Astrocyte of the spinal cord (primary cell): ENCODE results near the gene SPPL2C.

Experiments
- DNase-seq: peaks from one replicate; pipeline ENCODE4 v3.0.0; 2011; ENCODE audit warnings: low read depth, low spot score
- H3K4me3 ChIP-seq: 2 replicates; pipeline ENCODE4 v1.5.1; 2011; ENCODE audit warnings: low read depth, mild to moderate bottlenecking, low read length, moderate library complexity
- CTCF ChIP-seq: IDR thresholded peaks from 2 replicates; pipeline ENCODE4 v1.5.1; 2012; ENCODE audit warnings: low read depth, mild to moderate bottlenecking, low read length, inconsistent platforms
- in situ Hi-C: cut with HindIII; loops from 2 replicates; pipeline ENCODE4 v1.10.0; 2017; ENCODE audit warnings: low sequenced_read_pairs

The SPPL2C gene

GRCh38 chr17:45877467-45877866 is 32.8 kb downstream of the SPPL2C start:
- in situ Hi-C loops = no loop called here
- DNase-seq = no peak
- TF ChIP-seq CTCF = no peak
- H3K4me3 ChIP-seq = no peak overlapping the region

DNA sequence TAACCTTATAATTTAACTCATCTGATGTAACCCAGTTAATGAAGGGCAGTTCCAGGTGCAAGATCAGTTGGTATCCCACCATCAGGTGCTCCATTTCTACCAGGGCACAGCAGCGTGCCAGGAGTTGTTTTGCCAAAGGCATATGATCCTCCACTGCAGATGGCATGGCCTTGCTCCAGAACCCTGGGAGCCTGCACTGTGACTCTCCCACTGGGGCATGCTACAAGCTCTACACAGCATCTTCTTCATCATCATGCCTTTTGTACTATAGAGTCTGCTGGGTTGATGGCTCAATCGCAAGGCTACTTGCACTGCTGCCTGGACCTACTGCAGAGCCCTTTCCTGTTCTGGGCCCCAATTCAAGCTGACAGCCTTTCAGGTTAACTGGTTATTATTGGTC is 38.4 kb downstream of the SPPL2C start:
- H3K4me3 ChIP-seq = no peak overlapping the region
- TF ChIP-seq CTCF = no peak
- no peak for DNase-seq
- in situ Hi-C loops = no loop called here

DNA sequence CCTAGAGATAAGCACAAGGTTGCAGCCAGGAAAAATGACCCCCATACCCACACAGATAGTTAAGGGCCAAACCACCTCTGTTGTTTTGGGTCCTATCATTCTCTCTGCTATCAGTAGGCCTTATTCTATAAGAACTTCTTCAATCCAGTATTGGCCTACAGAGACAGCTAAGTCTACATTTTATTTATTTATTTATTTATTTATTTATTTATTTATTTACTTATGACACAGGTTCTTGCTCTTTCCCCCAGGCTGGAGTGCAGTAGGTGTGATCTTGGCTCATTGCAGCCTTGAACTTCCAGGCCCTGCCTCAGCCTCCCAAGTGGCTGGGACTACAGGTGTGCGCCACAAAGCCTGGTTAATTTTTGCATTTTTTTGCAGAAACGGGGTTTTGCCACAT is 42.2 kb downstream of the SPPL2C start:
- TF ChIP-seq CTCF = no peak
- no peak overlapping the region for H3K4me3 ChIP-seq
- no peak for DNase-seq
- in situ Hi-C loops = no loop called here

DNA sequence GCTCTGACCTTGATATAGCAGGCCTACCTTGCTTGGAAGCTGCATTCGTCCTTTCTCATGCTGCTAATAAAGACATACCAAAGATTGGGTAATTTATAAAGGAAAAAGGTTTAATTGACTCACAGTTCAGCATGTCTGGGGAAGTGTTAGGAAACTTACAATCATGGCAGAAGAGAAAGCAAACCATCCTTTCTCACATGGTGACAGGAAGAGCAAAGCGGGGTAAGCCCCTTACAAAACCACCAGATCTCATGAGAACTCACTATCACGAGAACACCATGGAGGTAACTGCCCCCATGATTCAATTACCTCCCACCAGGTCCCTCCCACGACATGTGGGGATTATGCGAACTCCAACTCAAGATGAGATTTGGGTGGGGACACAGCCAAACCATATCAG is 43.7 kb downstream of the SPPL2C start:
- no peak overlapping the region for H3K4me3 ChIP-seq
- in situ Hi-C loops = no loop called here
- DNase-seq = no peak
- no peak for TF ChIP-seq CTCF

- no peak for TF ChIP-seq CTCF
- in situ Hi-C loops = no loop called here
- H3K4me3 ChIP-seq = no peak overlapping the region
Observed at GRCh38 chr17:45889579-45889978, 44.9 kb downstream of the SPPL2C start.

DNA sequence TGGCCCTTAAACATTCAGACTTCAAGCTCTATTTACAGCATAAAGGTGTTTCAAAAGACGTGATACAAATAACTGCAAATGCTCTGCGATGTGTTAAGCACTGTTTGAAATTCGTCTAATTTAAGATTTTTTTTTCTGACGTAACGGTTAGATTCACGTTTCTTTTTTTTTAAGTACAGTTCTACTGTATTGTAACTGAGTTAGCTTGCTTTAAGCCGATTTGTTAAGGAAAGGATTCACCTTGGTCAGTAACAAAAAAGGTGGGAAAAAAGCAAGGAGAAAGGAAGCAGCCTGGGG is 49.0 kb downstream of the SPPL2C start:
- no peak for TF ChIP-seq CTCF
- peak overlapping the region; percentile 46 for H3K4me3 ChIP-seq
- in situ Hi-C loops = no loop called here
- no peak for DNase-seq

More at GRCh38 chr17:45889579-45889978, 44.9 kb downstream of the SPPL2C start:
- DNase-seq = no peak
